GM18951 (cell line): ENCODE measurements around the gene TXNRD3.

Source experiments
- POLR2A ChIP-seq: IDR thresholded peaks from 4 replicates; pipeline ENCODE4 v1.6.1; 2011; ENCODE audit warnings: mild to moderate bottlenecking; ENCODE audit not compliant: insufficient read length, insufficient read depth; ENCODE audit errors: extremely low read depth
- in situ Hi-C: fragments of 300-500 bp; cut with MboI; formaldehyde crosslinking; loops from one replicate; pipeline ENCODE4 v1.12.0; 2022; ENCODE audit warnings: low sequenced_read_pairs, mixed read lengths, inconsistent platforms; ENCODE audit not compliant: unreplicated experiment

TXNRD3 gene

GRCh38 chr3:126654571-126655383 is at the start of gene TXNRD3:
Gene TXNRD3, minus strand, starts transcription at chr3:126655124.
- in situ Hi-C loops = no loop called here
- no peak for TF ChIP-seq POLR2A

GRCh38 chr3:126703512-126704493 is 48.9 kb upstream of the TXNRD3 start, which contains the start of gene CHCHD6:
Gene CHCHD6, plus strand, starts transcription at chr3:126704240. Its CDS starts 73 bp downstream, at chr3:126704313.
- in situ Hi-C loops = no loop called here
- TF ChIP-seq POLR2A = peak; percentile 30

GRCh38 chr3:126699011-126699410 is 44.1 kb upstream of the TXNRD3 start:
- in situ Hi-C loops = no loop called here
- TF ChIP-seq POLR2A = no peak

- in situ Hi-C loops = no loop called here
These were observed 41.9 kb upstream of the TXNRD3 start for GRCh38 chr3:126696701-126697267.

GRCh38 chr3:126693921-126694320 is 39.0 kb upstream of the TXNRD3 start:
- no peak for TF ChIP-seq POLR2A
- in situ Hi-C loops = no loop called here

More at GRCh38 chr3:126696701-126697267, 41.9 kb upstream of the TXNRD3 start:
- TF ChIP-seq POLR2A = no peak

GRCh38 chr3:126692858-126693257 is 37.9 kb upstream of the TXNRD3 start:
- TF ChIP-seq POLR2A = no peak

GRCh38 chr3:126691765-126692164 is 36.8 kb upstream of the TXNRD3 start:
- in situ Hi-C loops = no loop called here
- TF ChIP-seq POLR2A = no peak

More at GRCh38 chr3:126692858-126693257, 37.9 kb upstream of the TXNRD3 start:
- in situ Hi-C loops = no loop called here

- in situ Hi-C loops = no loop called here
These were observed 30.6 kb upstream of the TXNRD3 start for GRCh38 chr3:126685493-126685892.

GRCh38 chr3:126685021-126685420 is 30.1 kb upstream of the TXNRD3 start:
- TF ChIP-seq POLR2A = no peak
- in situ Hi-C loops = no loop called here

More at GRCh38 chr3:126685493-126685892, 30.6 kb upstream of the TXNRD3 start:
- no peak for TF ChIP-seq POLR2A

- in situ Hi-C loops = no loop called here
- TF ChIP-seq POLR2A = no peak
These were observed 29.4 kb upstream of the TXNRD3 start for GRCh38 chr3:126684218-126684751.

- in situ Hi-C loops = no loop called here
- no peak for TF ChIP-seq POLR2A
These were observed 28.1 kb upstream of the TXNRD3 start for GRCh38 chr3:126683069-126683468.

GRCh38 chr3:126682009-126682408 is 27.1 kb upstream of the TXNRD3 start:
- TF ChIP-seq POLR2A = no peak
- in situ Hi-C loops = no loop called here

- TF ChIP-seq POLR2A = no peak
- in situ Hi-C loops = no loop called here
These were observed 25.7 kb upstream of the TXNRD3 start for GRCh38 chr3:126680667-126681055.
